ENCODE results near the gene GASK1A.

GRCh38 chr3:43004282-43004681 lies 25.2 kb downstream of the GASK1A start:
- TF ChIP-seq CTCF (IDR thresholded peaks at IDR 0.05; ENCODE audit: insufficient read depth, low read length, poor library complexity, severe bottlenecking), result no peak
- no peak for TF ChIP-seq EZH2phosphoT487 (conservative IDR thresholded peaks at IDR 0.05; ENCODE audit: low read length)

All from SU-DHL-6 (cell line).